K562 (cell line): ENCODE results near the gene TARS3. TPM values are rescaled to one million over a fixed set of nuclear protein-coding genes. Genes with fewer than 3 reads are reported as not detected.

ENCODE experiments used
- EGR1 ChIP-seq: fragments of 450-650 bp; conservative IDR thresholded peaks from 2 replicates; pipeline ENCODE4 v1.6.1; 2017; ENCODE audit warnings: mild to moderate bottlenecking
- GATAD2A ChIP-seq: fragments of 450-650 bp; IDR thresholded peaks from 2 replicates; pipeline ENCODE4 v1.6.1; 2017
- HDAC3 ChIP-seq: fragments of 450-650 bp; IDR thresholded peaks from 2 replicates; pipeline ENCODE4 v1.6.1; 2018; ENCODE audit warnings: borderline replicate concordance, mild to moderate bottlenecking, moderate library complexity; ENCODE audit not compliant: partially characterized antibody
- KDM2B ChIP-seq: fragments of 250-450 bp; sonication (Bioruptor Pico); IDR thresholded peaks from 2 replicates; pipeline ENCODE4 v1.8.0; 2021; ENCODE audit warnings: mild to moderate bottlenecking, moderate library complexity
- NFE2L1 ChIP-seq: fragments of 450-650 bp; IDR thresholded peaks from 2 replicates; pipeline ENCODE4 v1.6.1; 2016; ENCODE audit warnings: missing genetic modification characterization, low read depth, mild to moderate bottlenecking, missing compliant biosample characterization, moderate library complexity, borderline replicate concordance
- PRPF4 ChIP-seq: fragments of 200-400 bp; formaldehyde crosslinking; IDR thresholded peaks from one replicate; pipeline ENCODE4 v1.6.1; 2017; ENCODE audit warnings: low read length, low read depth, mild to moderate bottlenecking; ENCODE audit not compliant: insufficient read depth, poor library complexity, severe bottlenecking
- RCOR1 ChIP-seq, 2 experiments: IDR thresholded peaks; 2 replicates each; pipeline ENCODE4 v1.6.1; 2012; ENCODE audit warnings: low read depth in 2 of 2, low read length in 2 of 2, borderline replicate concordance in 1 of 2, improper control_type of control experiment in 1 of 2
- STAT5B ChIP-seq: fragments of 250-450 bp; sonication (Bioruptor Pico); IDR thresholded peaks from 2 replicates; pipeline ENCODE4 v1.8.0; 2021; ENCODE audit warnings: mild to moderate bottlenecking, inconsistent platforms
- polyA plus RNA-seq, 8 experiments: library from polyadenylated mRNA; depleted of rRNA in 4 of 8; stranded (reverse) in 5 of 8; unstranded in 3 of 8; fragments of >200 nt; fragmentation: Nextera tagmentation in 2 of 8; fragmentation: Illumina TruSeq in 1 of 8; extraction: Ambion mirVana in 2 of 8; extraction: Trizol in 1 of 8; gene quantifications; 2 replicates each; pipeline versions ENCODE4 v1.2.1 to v1.2.3, GENCODE V29; 2011 to 2014; ENCODE audit warnings: inconsistent platforms in 1 of 8, missing spikeins in 1 of 8
- total RNA-seq, 7 experiments: library from RNA; depleted of rRNA in 6 of 7; stranded (reverse); fragments of >200 nt in 6 of 7; fragmentation: Illumina TruSeq in 2 of 7; extraction: Trizol in 2 of 7; gene quantifications; 2 replicates each; pipeline versions ENCODE4 v1.2.1 to v1.2.3, GENCODE V29; 2011 to 2021; ENCODE audit warnings: low replicate concordance in 1 of 7
- TF ChIP-seq, protein P1 (sequence below): fragments of 250-450 bp; sonication (Bioruptor Pico); IDR thresholded peaks from 2 replicates; pipeline ENCODE4 v1.5.0; 2021; ENCODE audit warnings: mild to moderate bottlenecking, moderate library complexity

TARS3 gene
- total and polyA plus RNA-seq, 9 of the 15 experiments (the other 6 are each of a cell fraction or from before 2014, with no cell fraction given): 2.1 to 14.7 (median 9.8) TPM

GRCh38 chr15:101669744-101670143 is 54.5 kb downstream of the TARS3 start (continued):
- no peak for TF ChIP-seq NFE2L1 (tag)
- no peak for TF ChIP-seq GATAD2A
- no peak for TF ChIP-seq RCOR1 (IDR thresholded peaks at IDR 0.05; ENCODE audit: borderline replicate concordance in 1 of 2, low read depth in 2 of 2, low read length in 2 of 2)
- no peak for TF ChIP-seq HDAC3
- TF ChIP-seq STAT5B (CRISPR knock-in tag): no peak
- no peak for TF ChIP-seq EGR1
- TF ChIP-seq, protein P1, sequence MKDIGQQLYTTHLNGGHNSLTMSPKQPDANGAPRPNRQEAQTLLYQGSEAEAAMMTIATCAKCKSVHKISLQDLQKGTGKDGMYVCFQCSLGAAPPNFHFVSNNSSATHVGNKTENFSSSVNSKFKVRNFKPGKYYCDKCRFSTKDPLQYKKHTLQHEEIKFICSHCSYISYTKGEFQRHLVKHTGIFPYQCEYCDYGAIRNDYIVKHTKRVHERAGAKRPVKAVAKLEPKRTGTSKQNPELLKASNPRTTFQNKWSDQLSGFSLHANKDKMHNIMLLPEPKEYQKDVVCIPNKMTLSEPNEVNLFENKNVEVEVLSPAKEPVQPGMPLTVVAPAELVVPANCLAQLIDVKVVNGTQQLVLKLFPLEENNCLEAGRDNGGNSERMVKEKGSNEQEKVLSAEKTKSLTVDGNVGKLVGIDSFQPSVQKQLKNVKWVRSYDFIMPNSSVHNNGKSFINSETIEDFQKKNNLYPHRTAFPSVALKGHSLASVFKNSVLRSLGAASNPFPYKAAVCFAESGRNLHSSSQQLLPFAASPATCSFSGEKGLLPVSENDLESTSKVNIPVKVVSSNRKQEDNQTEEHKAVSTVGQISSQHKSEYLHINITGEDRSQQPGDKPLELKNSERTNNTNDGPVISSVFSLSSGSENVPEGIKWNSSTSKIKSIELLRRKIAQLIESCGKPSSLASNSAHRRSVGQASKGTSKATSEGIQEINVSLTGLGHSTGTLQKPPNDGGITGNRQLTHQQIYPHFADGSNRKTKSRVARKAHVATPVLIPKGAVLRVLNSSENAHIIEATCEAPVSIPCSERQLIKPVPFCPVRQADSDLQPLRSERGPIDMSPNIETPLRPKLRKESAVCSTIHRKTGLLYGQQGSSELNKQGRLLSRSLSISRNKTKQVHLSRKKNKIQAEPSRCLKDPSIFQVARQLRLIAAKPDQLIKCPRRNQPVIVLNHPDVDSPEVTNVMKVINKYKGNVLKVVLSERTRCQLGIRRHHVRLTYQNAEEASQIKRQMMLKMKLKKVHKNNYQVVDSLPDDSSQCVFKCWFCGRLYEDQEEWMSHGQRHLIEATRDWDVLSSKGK (CRISPR knock-in tag): no peak
- TF ChIP-seq PRPF4: no peak
- no peak for TF ChIP-seq KDM2B (CRISPR knock-in tag)
